ENCODE results near the gene TOR1B.

DNA sequence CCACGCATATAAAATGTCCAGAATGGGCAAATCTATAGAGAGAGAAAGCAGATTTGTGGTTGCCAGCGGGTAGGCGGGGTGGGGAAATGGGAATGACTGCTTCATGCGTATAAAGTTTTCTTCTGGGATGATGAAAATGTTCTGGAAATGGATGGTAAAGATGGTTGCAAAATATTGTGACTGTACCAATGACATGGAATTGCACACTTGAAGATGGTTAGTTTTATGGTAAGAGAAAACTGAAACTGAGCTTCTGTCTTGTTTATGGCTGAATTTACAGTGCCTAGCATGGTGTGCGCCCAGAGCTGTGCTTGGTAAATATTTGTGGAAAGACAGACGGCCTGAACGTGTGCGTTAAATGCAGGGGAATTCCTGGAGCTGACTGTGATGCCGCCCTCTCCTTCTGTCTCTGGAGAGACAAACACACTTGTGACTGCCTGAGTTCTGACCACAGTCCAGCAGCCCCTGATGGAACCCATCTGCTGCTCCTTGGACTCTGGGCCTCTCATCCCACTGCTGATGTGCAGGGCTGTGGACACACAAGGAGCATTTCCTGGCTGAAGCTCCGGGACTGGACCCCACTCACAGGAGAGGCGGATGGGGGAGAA, 41.6 kb upstream of the TOR1B start:
- TF ChIP-seq, protein P1, sequence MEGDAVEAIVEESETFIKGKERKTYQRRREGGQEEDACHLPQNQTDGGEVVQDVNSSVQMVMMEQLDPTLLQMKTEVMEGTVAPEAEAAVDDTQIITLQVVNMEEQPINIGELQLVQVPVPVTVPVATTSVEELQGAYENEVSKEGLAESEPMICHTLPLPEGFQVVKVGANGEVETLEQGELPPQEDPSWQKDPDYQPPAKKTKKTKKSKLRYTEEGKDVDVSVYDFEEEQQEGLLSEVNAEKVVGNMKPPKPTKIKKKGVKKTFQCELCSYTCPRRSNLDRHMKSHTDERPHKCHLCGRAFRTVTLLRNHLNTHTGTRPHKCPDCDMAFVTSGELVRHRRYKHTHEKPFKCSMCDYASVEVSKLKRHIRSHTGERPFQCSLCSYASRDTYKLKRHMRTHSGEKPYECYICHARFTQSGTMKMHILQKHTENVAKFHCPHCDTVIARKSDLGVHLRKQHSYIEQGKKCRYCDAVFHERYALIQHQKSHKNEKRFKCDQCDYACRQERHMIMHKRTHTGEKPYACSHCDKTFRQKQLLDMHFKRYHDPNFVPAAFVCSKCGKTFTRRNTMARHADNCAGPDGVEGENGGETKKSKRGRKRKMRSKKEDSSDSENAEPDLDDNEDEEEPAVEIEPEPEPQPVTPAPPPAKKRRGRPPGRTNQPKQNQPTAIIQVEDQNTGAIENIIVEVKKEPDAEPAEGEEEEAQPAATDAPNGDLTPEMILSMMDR (IDR thresholded peaks at IDR 0.05) = no peak
- no peak for TF ChIP-seq EZH2 (IDR thresholded peaks at IDR 0.05; ENCODE audit: borderline replicate concordance, insufficient read depth, low read depth, low read length, poor library complexity, severe bottlenecking)
